ENCODE measurements around the gene CEP104. TPM values are rescaled to one million over a fixed set of nuclear protein-coding genes. Genes with fewer than 3 reads are reported as not detected.
A peak's percentile ranks its signal among the peaks of the same experiment; 100 is the strongest.

Gene CEP104
- total and polyA plus RNA-seq, 9 of the 15 experiments (the other 6 are each of a cell fraction or from before 2014, with no cell fraction given): 11.2 to 63.4 (median 42.6) TPM

- peak; percentile 29; the same call in 1 of the 2 replicates for TF ChIP-seq KLF16 (IDR thresholded peaks at IDR 0.05)
- TF ChIP-seq CBFA2T2 (conservative IDR thresholded peaks at IDR 0.05): peak; percentile 62
- TF ChIP-seq LEF1 (IDR thresholded peaks at IDR 0.05): peak; percentile 55; the same call in 1 of the 2 replicates
- no peak for TF ChIP-seq RAD51 (IDR thresholded peaks at IDR 0.05; ENCODE audit: borderline replicate concordance, low read depth)
- no peak for TF ChIP-seq ZBTB34 (CRISPR knock-in tag; IDR thresholded peaks at IDR 0.05)
- TF ChIP-seq TEAD1 (CRISPR knock-in tag; IDR thresholded peaks at IDR 0.05): no peak
- TF ChIP-seq TARDBP (IDR thresholded peaks at IDR 0.05): no peak
- TF ChIP-seq DACH1 (IDR thresholded peaks at IDR 0.05; ENCODE audit: partially characterized antibody): no peak
- no peak for TF ChIP-seq CTCFL (IDR thresholded peaks at IDR 0.05; ENCODE audit: borderline replicate concordance, insufficient read depth, low read depth, low read length, poor library complexity, severe bottlenecking)
- no peak for TF ChIP-seq FOXM1 (IDR thresholded peaks at IDR 0.05; ENCODE audit: low read depth)
- no peak for TF ChIP-seq FOXM1 (CRISPR knock-in tag; IDR thresholded peaks at IDR 0.05; ENCODE audit: low read depth)
- TF ChIP-seq HSF4 (CRISPR knock-in tag; IDR thresholded peaks at IDR 0.05; ENCODE audit: borderline replicate concordance): no peak
- TF ChIP-seq RCOR1 (IDR thresholded peaks at IDR 0.05; ENCODE audit: borderline replicate concordance in 1 of 2, low read depth in 2 of 2, low read length in 2 of 2): peak in 1 of 2 experiments; percentile 91; a peak in 2 of 4 replicates
- TF ChIP-seq OTX1 (CRISPR knock-in tag; IDR thresholded peaks at IDR 0.05): no peak
- TF ChIP-seq POLR2AphosphoS5 (IDR thresholded peaks at IDR 0.05; ENCODE audit: control insufficient read depth, insufficient read depth, low read depth, low read length): 0 out of 2 replicates have a peak, but pooled peaks have one; percentile 19
- TF ChIP-seq MYNN (IDR thresholded peaks at IDR 0.05): peak; percentile 50; the same call in 1 of the 2 replicates
- TF ChIP-seq MYNN (CRISPR knock-in tag; IDR thresholded peaks at IDR 0.05): no peak
- TF ChIP-seq EGR1 (conservative IDR thresholded peaks at IDR 0.05): peak; percentile 88
- TF ChIP-seq RHOXF2B (CRISPR knock-in tag; conservative IDR thresholded peaks at IDR 0.05): no peak
Measured at GRCh38 chr1:3807769-3808168, 49.2 kb downstream of the CEP104 start (continued).
